OCI-LY1 (cell line): ENCODE data around the gene TFB2M.

ENCODE experiments used
- H2AFZ ChIP-seq: fragments of 200-600 bp; sonication (generic), shearing (Covaris generic); 2 replicates; pipeline ENCODE4 v1.6.0; 2014; ENCODE audit warnings: antibody characterized with exemption, mild to moderate bottlenecking, low read length
- H3F3A ChIP-seq: fragments of 200-600 bp; sonication (generic), shearing (Covaris generic); 2 replicates; pipeline ENCODE4 v1.6.0; 2014; ENCODE audit warnings: mild to moderate bottlenecking, antibody characterized with exemption, low read length, moderate library complexity; ENCODE audit not compliant: insufficient read depth
- H3K27ac ChIP-seq: fragments of 200-600 bp; sonication (generic); 2 replicates; pipeline ENCODE4 v1.5.1; 2014; ENCODE audit warnings: low read length, mixed run types, mild to moderate bottlenecking, low read depth; ENCODE audit not compliant: poor library complexity, severe bottlenecking
- H3K27me3 ChIP-seq: fragments of 200-600 bp; sonication (generic); 2 replicates; pipeline ENCODE4 v1.6.0; 2014; ENCODE audit warnings: antibody characterized with exemption, mild to moderate bottlenecking, low read length, moderate library complexity; ENCODE audit not compliant: insufficient read depth
- H3K36me3 ChIP-seq: fragments of 200-600 bp; sonication (generic); 2 replicates; pipeline ENCODE4 v1.6.1; 2014; ENCODE audit warnings: mild to moderate bottlenecking, antibody characterized with exemption, low read length, moderate library complexity, mixed read lengths; ENCODE audit not compliant: insufficient read depth
- H3K4me1 ChIP-seq: fragments of 200-600 bp; sonication (generic); 2 replicates; pipeline ENCODE4 v1.5.1; 2014; ENCODE audit warnings: mild to moderate bottlenecking, low read length, moderate library complexity; ENCODE audit not compliant: insufficient read depth, severe bottlenecking
- H3K4me2 ChIP-seq: fragments of 200-600 bp; sonication (generic), shearing (Covaris generic); 2 replicates; pipeline ENCODE4 v1.6.1; 2014; ENCODE audit warnings: low read length
- H3K4me3 ChIP-seq: fragments of 200-600 bp; sonication (generic); 2 replicates; pipeline ENCODE4 v1.5.1; 2014; ENCODE audit warnings: low read length, low read depth, mild to moderate bottlenecking, mixed read lengths; ENCODE audit not compliant: poor library complexity, severe bottlenecking
- H3K79me2 ChIP-seq: fragments of 200-600 bp; shearing (Covaris generic); 2 replicates; pipeline ENCODE4 v1.6.1; 2016; ENCODE audit warnings: mixed run types, low read length, mixed read lengths; ENCODE audit not compliant: insufficient read depth
- H3K9ac ChIP-seq: fragments of 200-600 bp; sonication (generic), shearing (Covaris generic); 2 replicates; pipeline ENCODE4 v1.6.1; 2014; ENCODE audit warnings: mild to moderate bottlenecking, low read length, mixed read lengths
- H3K9me2 ChIP-seq: fragments of 200-600 bp; sonication (generic), shearing (Covaris generic); 2 replicates; pipeline ENCODE4 v1.6.1; 2014; ENCODE audit warnings: low read depth, mild to moderate bottlenecking, low read length, mixed read lengths
- H3K9me3 ChIP-seq: fragments of 200-600 bp; shearing (Covaris generic); 2 replicates; pipeline ENCODE4 v1.6.1; 2014; ENCODE audit warnings: low read length, mixed read lengths
- H4K20me1 ChIP-seq: fragments of 200-600 bp; sonication (generic), shearing (Covaris generic); 2 replicates; pipeline ENCODE4 v1.6.0; 2016; ENCODE audit warnings: mild to moderate bottlenecking, low read length; ENCODE audit not compliant: insufficient read depth
- EZH2 ChIP-seq: fragments of 200-600 bp; sonication (generic), shearing (Covaris generic); IDR thresholded peaks from 2 replicates; pipeline ENCODE4 v1.8.0; 2017; ENCODE audit warnings: borderline replicate concordance, mixed run types, mild to moderate bottlenecking, antibody characterized with exemption, low read length, moderate library complexity, mixed read lengths
- TF ChIP-seq, protein P1 (sequence below): fragments of 200-600 bp; sonication (generic), shearing (Covaris generic); IDR thresholded peaks from 2 replicates; pipeline ENCODE4 v1.5.1; 2017; ENCODE audit warnings: mild to moderate bottlenecking, antibody characterized with exemption, low read length, moderate library complexity, mixed read lengths

Gene TFB2M

DNA sequence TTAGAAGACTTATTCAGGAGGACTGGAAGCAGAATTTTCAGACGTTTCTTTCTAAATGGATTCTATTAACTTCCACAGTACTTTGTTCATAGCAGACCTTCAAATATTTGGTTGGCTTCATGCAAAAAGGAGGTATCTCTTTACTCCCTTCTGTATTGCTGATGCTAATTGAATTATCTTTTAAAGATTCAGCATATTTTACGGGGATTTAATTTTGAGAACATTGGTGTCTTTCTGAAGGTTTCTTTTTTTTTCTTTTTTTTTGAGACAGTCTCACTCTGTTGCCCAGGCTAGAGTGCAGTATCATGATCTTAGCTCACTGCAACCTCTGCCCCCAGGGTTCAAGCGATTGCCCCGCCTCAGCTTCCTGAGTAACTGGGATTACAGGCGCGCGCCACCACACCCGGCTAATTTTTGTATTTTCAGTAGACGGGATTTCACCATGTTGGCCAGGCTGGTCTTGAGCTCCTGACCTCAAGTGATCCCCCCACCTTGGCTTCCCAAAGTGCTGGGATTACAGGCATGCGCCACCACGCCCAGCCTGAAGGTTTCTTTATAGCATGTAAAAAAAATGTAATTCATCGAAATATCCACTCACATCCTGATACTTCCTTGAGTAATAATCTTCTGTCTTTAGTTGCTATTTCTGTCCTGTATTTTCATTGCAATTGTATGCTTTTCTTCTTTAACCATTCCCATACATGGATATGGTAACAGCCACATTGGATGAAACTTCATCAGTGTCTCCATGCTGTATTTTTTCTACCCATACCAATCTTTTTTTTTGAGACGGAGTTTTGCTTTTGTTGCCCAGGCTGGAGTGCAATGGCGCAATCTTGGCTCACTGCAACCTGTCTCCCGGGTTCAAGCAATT lies 14.7 kb upstream of the TFB2M start:
- Histone ChIP-seq H3K9me3 (no peaks in the 10 kb centered on the region), H2AFZ (no peak overlapping the region), H3K4me2 (0 out of 2 replicates have a peak overlapping the region, but pooled peaks have one; percentile 43), H3K9ac (no peak overlapping the region), H3K27ac (peak overlapping the region; percentile 68), H3K4me1 (peaks cover 44% of the 10 kb centered on the region), H3K9me2 (no peaks in the 10 kb centered on the region), H4K20me1 (no peaks in the 10 kb centered on the region), H3K79me2 (peaks cover 82% of the 10 kb centered on the region), H3F3A (no peaks in the 10 kb centered on the region), H3K4me3 (no peak overlapping the region), H3K27me3 (no peaks in the 10 kb centered on the region), H3K36me3 (peaks cover 39% of the 10 kb centered on the region)
- TF ChIP-seq EZH2 = no peak
- TF ChIP-seq, protein P1, sequence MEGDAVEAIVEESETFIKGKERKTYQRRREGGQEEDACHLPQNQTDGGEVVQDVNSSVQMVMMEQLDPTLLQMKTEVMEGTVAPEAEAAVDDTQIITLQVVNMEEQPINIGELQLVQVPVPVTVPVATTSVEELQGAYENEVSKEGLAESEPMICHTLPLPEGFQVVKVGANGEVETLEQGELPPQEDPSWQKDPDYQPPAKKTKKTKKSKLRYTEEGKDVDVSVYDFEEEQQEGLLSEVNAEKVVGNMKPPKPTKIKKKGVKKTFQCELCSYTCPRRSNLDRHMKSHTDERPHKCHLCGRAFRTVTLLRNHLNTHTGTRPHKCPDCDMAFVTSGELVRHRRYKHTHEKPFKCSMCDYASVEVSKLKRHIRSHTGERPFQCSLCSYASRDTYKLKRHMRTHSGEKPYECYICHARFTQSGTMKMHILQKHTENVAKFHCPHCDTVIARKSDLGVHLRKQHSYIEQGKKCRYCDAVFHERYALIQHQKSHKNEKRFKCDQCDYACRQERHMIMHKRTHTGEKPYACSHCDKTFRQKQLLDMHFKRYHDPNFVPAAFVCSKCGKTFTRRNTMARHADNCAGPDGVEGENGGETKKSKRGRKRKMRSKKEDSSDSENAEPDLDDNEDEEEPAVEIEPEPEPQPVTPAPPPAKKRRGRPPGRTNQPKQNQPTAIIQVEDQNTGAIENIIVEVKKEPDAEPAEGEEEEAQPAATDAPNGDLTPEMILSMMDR = no peak

DNA sequence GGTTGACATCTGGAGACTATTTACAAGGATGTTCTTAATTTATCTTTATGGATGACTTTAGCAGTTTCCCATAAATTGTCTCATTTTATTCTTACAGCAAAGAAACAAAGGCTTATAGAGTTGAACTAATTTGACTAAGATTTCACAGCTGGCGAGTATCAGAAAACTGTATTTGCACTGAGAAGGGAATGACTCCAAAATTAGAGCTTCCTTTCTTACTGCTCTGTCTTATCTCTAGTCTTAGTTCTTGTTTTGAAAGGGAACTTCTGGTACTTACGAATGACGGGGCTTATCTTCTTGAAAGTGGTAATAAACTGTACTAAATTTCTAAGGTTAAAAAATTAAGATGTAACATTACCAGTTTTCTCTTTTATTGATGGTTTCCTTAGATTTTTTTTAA lies 13.8 kb upstream of the TFB2M start:
- Histone ChIP-seq H3K79me2 (peaks cover 87% of the 10 kb centered on the region), H3K4me3 (peak overlapping the region; percentile 16), H3K9me2 (no peaks in the 10 kb centered on the region), H2AFZ (no peak overlapping the region), H3F3A (no peaks in the 10 kb centered on the region), H3K27me3 (no peaks in the 10 kb centered on the region), H3K27ac (peak overlapping the region; percentile 68), H3K9ac (no peak overlapping the region; the same call in 1 of the 2 replicates), H4K20me1 (no peaks in the 10 kb centered on the region), H3K4me1 (peaks cover 44% of the 10 kb centered on the region), H3K9me3 (no peaks in the 10 kb centered on the region), H3K4me2 (peak overlapping the region; percentile 43; the same call in 1 of the 2 replicates), H3K36me3 (peaks cover 39% of the 10 kb centered on the region)
- TF ChIP-seq, protein P1 = no peak
- no peak for TF ChIP-seq EZH2

DNA sequence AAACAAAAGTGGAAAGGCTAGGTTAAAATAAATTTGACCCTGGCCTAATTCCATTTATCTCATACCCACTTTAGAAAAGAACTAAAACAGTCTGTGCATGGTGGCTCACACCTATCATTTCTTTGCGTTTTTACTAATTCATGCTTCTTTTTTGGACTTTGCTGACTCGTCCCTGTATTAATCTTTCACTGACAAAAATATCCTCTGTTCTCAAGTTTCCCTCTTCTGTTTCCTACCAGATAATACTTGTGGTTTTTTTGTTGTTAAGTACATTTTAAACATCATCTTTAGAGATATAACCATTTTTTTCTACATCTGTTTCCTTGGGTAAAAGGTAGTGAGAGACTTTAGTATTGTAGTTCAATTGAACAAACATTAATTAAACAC lies 11.7 kb upstream of the TFB2M start:
- Histone ChIP-seq H3K79me2 (peaks cover 87% of the 10 kb centered on the region), H3K9ac (peak overlapping the region; percentile 38; the same call in 1 of the 2 replicates), H3K9me2 (no peaks in the 10 kb centered on the region), H4K20me1 (no peaks in the 10 kb centered on the region), H3K4me2 (peak overlapping the region; percentile 56), H3K27me3 (no peaks in the 10 kb centered on the region), H3K4me1 (peaks cover 55% of the 10 kb centered on the region), H3K36me3 (peaks cover 19% of the 10 kb centered on the region), H3K4me3 (peak overlapping the region; percentile 30), H3F3A (no peaks in the 10 kb centered on the region), H2AFZ (no peak overlapping the region), H3K9me3 (no peaks in the 10 kb centered on the region), H3K27ac (peak overlapping the region; percentile 54)
- TF ChIP-seq, protein P1 = no peak
- TF ChIP-seq EZH2 = no peak
